Activated T-cell treated with anti-CD3 and anti-CD28 coated beads, Interleukin-2, amount 50 U/mL, for 1 hour (primary cell): Measurements from ENCODE around the gene MYL12A.
"Not testable (repeated sequence)": the region's sequence is repeated elsewhere in the genome, so short reads cannot be mapped to it uniquely, and the experiment has no call there.

Experiments used
- DNase-seq: peaks from one replicate; pipeline ENCODE4 v3.0.0-alpha.2; 2020

The MYL12A gene

GRCh38 chr18:3247240-3248061 lies at the start of gene MYL12A:
Gene MYL12A, plus strand, starts transcription at chr18:3247801. Its CDS starts 5,447 bp downstream, at chr18:3253248.
- DNase-seq, result peak; percentile 90

- not testable (repeated sequence) for DNase-seq
Measured at GRCh38 chr18:3198260-3198860, 49.2 kb upstream of the MYL12A start.

GRCh38 chr18:3199942-3200645 lies 47.5 kb upstream of the MYL12A start:
- DNase-seq, result no peak

- DNase-seq, result no peak
Measured at GRCh38 chr18:3205239-3205638, 42.4 kb upstream of the MYL12A start.

- no peak for DNase-seq
Measured at GRCh38 chr18:3207565-3207964, 40.0 kb upstream of the MYL12A start.

- DNase-seq, result no peak
Measured at GRCh38 chr18:3209859-3210569, 37.6 kb upstream of the MYL12A start.

- no peak for DNase-seq
Measured at GRCh38 chr18:3211236-3211992, 36.2 kb upstream of the MYL12A start.

- no peak for DNase-seq
Measured at GRCh38 chr18:3212657-3213056, 34.9 kb upstream of the MYL12A start.

GRCh38 chr18:3213300-3214059 lies 34.1 kb upstream of the MYL12A start:
- DNase-seq, result no peak

- DNase-seq, result no peak
Measured at GRCh38 chr18:3214855-3215637, 32.6 kb upstream of the MYL12A start.

GRCh38 chr18:3216987-3217386 lies 30.6 kb upstream of the MYL12A start:
- DNase-seq, result no peak

- DNase-seq, result no peak
Measured at GRCh38 chr18:3217948-3218647, 29.5 kb upstream of the MYL12A start.

- no peak for DNase-seq
Measured at GRCh38 chr18:3218819-3219218, 28.8 kb upstream of the MYL12A start.

- DNase-seq, result no peak
Measured at GRCh38 chr18:3219241-3219630, 28.4 kb upstream of the MYL12A start.

GRCh38 chr18:3219631-3220335 lies 27.8 kb upstream of the MYL12A start, which contains the start of gene MYOM1:
Gene MYOM1, minus strand, starts transcription at chr18:3219968. Its CDS starts 4,745 bp downstream, at chr18:3215223.
- no peak for DNase-seq

GRCh38 chr18:3220868-3221267 lies 26.7 kb upstream of the MYL12A start:
- not testable (repeated sequence) for DNase-seq

- DNase-seq, result no peak
Measured at GRCh38 chr18:3221496-3221895, 26.1 kb upstream of the MYL12A start.

GRCh38 chr18:3223356-3223755 lies 24.2 kb upstream of the MYL12A start:
- DNase-seq, result no peak

- DNase-seq, result no peak
Measured at GRCh38 chr18:3224223-3224622, 23.4 kb upstream of the MYL12A start.
